H1 (cell line): Measurements from ENCODE around the gene SMARCA5. TPM values are rescaled to one million over a fixed set of nuclear protein-coding genes. Genes with fewer than 3 reads are reported as not detected.

Experiments used
- CTCF ChIA-PET: fragments of 300-600 bp; sonication (Branson Sonifier 250); formaldehyde crosslinking; loops from one replicate; lab custom pipeline; 2021; ENCODE audit not compliant: partially characterized antibody; lab: Charles Lee
- POLR2A ChIA-PET: fragments of 300-600 bp; sonication (Branson Sonifier 250); formaldehyde crosslinking; loops from one replicate; lab custom pipeline; 2021; ENCODE audit warnings: inconsistent platforms; ENCODE audit not compliant: partially characterized antibody; lab: Charles Lee
- DNase-seq, 2 experiments: peaks; one replicate each; pipeline versions ENCODE4 v3.0.0 to v3.0.0-alpha.2; 2010 to 2022; ENCODE audit warnings: low spot score in 2 of 2, low read depth in 1 of 2, mixed read lengths in 1 of 2
- FAIRE-seq: peaks from 2 replicates; lab custom pipeline; 2011; peaks lifted over from hg19 to GRCh38; lab: Jason Lieb, UNC
- H2AFZ ChIP-seq: 2 replicates; pipeline ENCODE4 v1.8.1; 2012; ENCODE audit warnings: low read length, inconsistent platforms
- H2AK5ac ChIP-seq: 2 replicates; pipeline ENCODE4 v1.6.1; 2013; ENCODE audit warnings: low read depth, low read length
- H2BK120ac ChIP-seq: replicated peaks from 2 replicates; pipeline ENCODE3; 2013; ENCODE audit warnings: low read depth, low read length, inconsistent platforms
- H2BK12ac ChIP-seq: 2 replicates; pipeline ENCODE4 v1.6.1; 2013; ENCODE audit warnings: low read depth, low read length
- H2BK15ac ChIP-seq: 2 replicates; pipeline ENCODE4 v1.6.1; 2013; ENCODE audit warnings: low read length
- H2BK20ac ChIP-seq: 2 replicates; pipeline ENCODE4 v1.6.1; 2013; ENCODE audit warnings: low read length
- H2BK5ac ChIP-seq: 2 replicates; pipeline ENCODE4 v1.6.1; 2013; ENCODE audit warnings: low read depth, low read length
- H3K14ac ChIP-seq: 2 replicates; pipeline ENCODE4 v1.6.1; 2013; ENCODE audit warnings: inconsistent platforms; ENCODE audit not compliant: insufficient read length
- H3K18ac ChIP-seq: 2 replicates; pipeline ENCODE4 v1.6.1; 2013; ENCODE audit warnings: low read length; ENCODE audit errors: extremely low read depth
- H3K23ac ChIP-seq: 2 replicates; pipeline ENCODE4 v1.6.1; 2013; ENCODE audit warnings: inconsistent platforms; ENCODE audit not compliant: insufficient read length
- H3K23me2 ChIP-seq: 2 replicates; pipeline ENCODE4 v1.6.1; 2013; ENCODE audit warnings: low read depth, low read length
- H3K27ac ChIP-seq: 2 replicates; pipeline ENCODE4 v1.6.1; 2011; ENCODE audit warnings: low read depth, low read length, inconsistent platforms
- H3K27me3 ChIP-seq, 4 experiments: replicated peaks in 1 of 4; 1 replicate in 1 of 4; 2 replicates in 3 of 4; pipeline versions ENCODE4 v1.6.1 to v1.8.1; 2011 to 2013; ENCODE audit warnings: low read length in 3 of 4, mild to moderate bottlenecking in 3 of 4, inconsistent platforms in 2 of 4, mixed read lengths in 2 of 4, moderate library complexity in 1 of 4; ENCODE audit not compliant: control insufficient read depth in 3 of 4, insufficient read depth in 3 of 4; ENCODE audit errors: extremely low read depth in 1 of 4
- H3K36me3 ChIP-seq, 4 experiments: 2 replicates each; pipeline versions ENCODE4 v1.6.1 to v1.8.1; 2011 to 2013; ENCODE audit warnings: mild to moderate bottlenecking in 4 of 4, low read length in 3 of 4, moderate library complexity in 2 of 4, control low read depth in 1 of 4, inconsistent platforms in 1 of 4; ENCODE audit not compliant: insufficient read depth in 4 of 4, control insufficient read depth in 2 of 4
- H3K4ac ChIP-seq: replicated peaks from 2 replicates; pipeline ENCODE3; 2013; ENCODE audit warnings: low read length, low read depth, mixed read lengths, inconsistent platforms; ENCODE audit not compliant: insufficient read length
- H3K4me1 ChIP-seq, 4 experiments: replicated peaks in 1 of 4; 1 replicate in 1 of 4; 2 replicates in 3 of 4; pipeline versions ENCODE4 v1.6.1 to v1.8.1; 2011 to 2013; ENCODE audit warnings: low read length in 3 of 4, inconsistent platforms in 2 of 4, mixed read lengths in 1 of 4; ENCODE audit not compliant: insufficient read depth in 4 of 4, control insufficient read depth in 3 of 4
- H3K4me2 ChIP-seq, 2 experiments: 2 replicates each; pipeline versions ENCODE4 v1.6.1 to v1.8.1; 2011 to 2013; ENCODE audit warnings: low read depth in 2 of 2, low read length in 2 of 2, control low read depth in 1 of 2, inconsistent platforms in 1 of 2, mild to moderate bottlenecking in 1 of 2; ENCODE audit not compliant: insufficient read depth in 1 of 2
- H3K4me3 ChIP-seq, 4 experiments: fragments of 200-600, 300-600 bp in 1 of 4; sonication (generic), shearing (Covaris generic), sonication (Bioruptor Twin) in 1 of 4; 2 replicates each; pipeline versions ENCODE4 v1.5.1 to v1.8.1; 2011 to 2016; ENCODE audit warnings: low read length in 4 of 4, low read depth in 3 of 4, control low read depth in 2 of 4, inconsistent platforms in 2 of 4, mild to moderate bottlenecking in 2 of 4, mixed read lengths in 1 of 4, moderate library complexity in 1 of 4; ENCODE audit not compliant: insufficient read depth in 2 of 4; ENCODE audit errors: extremely low read depth in 1 of 4
- H3K56ac ChIP-seq: replicated peaks from 2 replicates; pipeline ENCODE3; 2013; ENCODE audit warnings: low read depth, mild to moderate bottlenecking, mixed read lengths, low read length, inconsistent platforms; ENCODE audit not compliant: insufficient read length
- H3K79me1 ChIP-seq: 2 replicates; pipeline ENCODE4 v1.6.1; 2013; ENCODE audit warnings: low read depth, low read length, control low read depth
- H3K79me2 ChIP-seq, 2 experiments: 2 replicates each; pipeline versions ENCODE4 v1.6.1 to v1.8.1; 2012 to 2013; ENCODE audit warnings: low read length in 2 of 2, mild to moderate bottlenecking in 2 of 2, inconsistent platforms in 1 of 2; ENCODE audit not compliant: insufficient read depth in 2 of 2, control insufficient read depth in 1 of 2
- H3K9ac ChIP-seq, 4 experiments: replicated peaks in 1 of 4; 1 replicate in 1 of 4; 2 replicates in 3 of 4; pipeline versions ENCODE4 v1.6.1 to v1.8.1; 2011 to 2013; ENCODE audit warnings: low read depth in 3 of 4, low read length in 3 of 4, control low read depth in 2 of 4, mild to moderate bottlenecking in 2 of 4, moderate library complexity in 2 of 4, inconsistent platforms in 1 of 4; ENCODE audit errors: extremely low read depth in 1 of 4
- H3K9me3 ChIP-seq, 2 experiments: 2 replicates each; pipeline versions ENCODE4 v1.6.1 to v1.8.1; 2012 to 2013; ENCODE audit warnings: mild to moderate bottlenecking in 2 of 2, moderate library complexity in 2 of 2, control low read depth in 1 of 2, inconsistent platforms in 1 of 2, low read depth in 1 of 2, low read length in 1 of 2, mixed read lengths in 1 of 2; ENCODE audit not compliant: insufficient read depth in 2 of 2
- H4K20me1 ChIP-seq, 2 experiments: replicated peaks in 1 of 2; 2 replicates each; pipeline versions ENCODE3 to v1.8.1; 2011 to 2013; ENCODE audit warnings: inconsistent platforms in 2 of 2, low read length in 2 of 2, mild to moderate bottlenecking in 1 of 2; ENCODE audit not compliant: insufficient read depth in 2 of 2, control insufficient read depth in 1 of 2
- H4K5ac ChIP-seq: 2 replicates; pipeline ENCODE4 v1.6.1; 2013; ENCODE audit warnings: low read length, low read depth, mixed read lengths, inconsistent platforms; ENCODE audit not compliant: insufficient read length
- H4K8ac ChIP-seq: 2 replicates; pipeline ENCODE4 v1.8.0; 2013; ENCODE audit warnings: mild to moderate bottlenecking, moderate library complexity, low read length, inconsistent platforms; ENCODE audit not compliant: insufficient read depth; ENCODE audit errors: extremely low read depth
- H4K91ac ChIP-seq: replicated peaks from 2 replicates; pipeline ENCODE3; 2013; ENCODE audit warnings: low read length, mixed read lengths, inconsistent platforms; ENCODE audit not compliant: insufficient read length
- BCL11A ChIP-seq, 2 experiments: IDR thresholded peaks; one replicate each; pipeline ENCODE4 v1.6.1; 2011; ENCODE audit warnings: low read depth in 2 of 2, low read length in 2 of 2, mild to moderate bottlenecking in 2 of 2
- CBX8 ChIP-seq: fragments of 300-800, 300-1000 bp; sonication (generic); IDR thresholded peaks from 2 replicates; pipeline ENCODE4 v1.7.1; 2016; ENCODE audit warnings: low read depth, low read length, borderline replicate concordance
- GTF2F1 ChIP-seq: IDR thresholded peaks from 2 replicates; pipeline ENCODE4 v1.6.1; 2012; ENCODE audit warnings: low read depth, low read length, improper control_type of control experiment, borderline replicate concordance
- KDM1A ChIP-seq: fragments of 200-600, 300-600 bp; sonication (generic); IDR thresholded peaks from 2 replicates; pipeline ENCODE4 v1.7.1; 2016; ENCODE audit warnings: mild to moderate bottlenecking, low read length, borderline replicate concordance
- RFX5 ChIP-seq: IDR thresholded peaks from 2 replicates; pipeline ENCODE4 v1.6.1; 2011; ENCODE audit warnings: low read depth, low read length, improper control_type of control experiment, borderline replicate concordance
- SIRT6 ChIP-seq: IDR thresholded peaks from one replicate; pipeline ENCODE4 v1.7.1; 2012; ENCODE audit warnings: low read length, inconsistent platforms
- SP2 ChIP-seq: IDR thresholded peaks from 2 replicates; pipeline ENCODE4 v1.6.1; 2012; ENCODE audit warnings: mild to moderate bottlenecking, low read length, inconsistent platforms
- SP4 ChIP-seq: IDR thresholded peaks from 2 replicates; pipeline ENCODE4 v1.6.1; 2012; ENCODE audit warnings: low read length, inconsistent platforms
- TAF1 ChIP-seq: IDR thresholded peaks from 2 replicates; pipeline ENCODE4 v1.6.1; 2011; ENCODE audit warnings: mild to moderate bottlenecking, low read depth, low read length
- TEAD4 ChIP-seq: IDR thresholded peaks from 2 replicates; pipeline ENCODE4 v1.6.1; 2012; ENCODE audit warnings: low read depth, low read length, inconsistent platforms, mixed read lengths
- WGBS, 2 experiments: shearing (Covaris generic) in 1 of 2; methylation state at CpG; one replicate each; pipeline versions ENCODE4 v1.1.6 to v1.1.7; 2013 to 2015; ENCODE audit warnings: low lambda C conversion rate in 2 of 2, mixed read lengths in 2 of 2, inconsistent platforms in 1 of 2, low coverage in 1 of 2, missing lambda C conversion rate in 1 of 2; ENCODE audit not compliant: insufficient replicate concordance in 2 of 2, insufficient coverage in 1 of 2, insufficient read length in 1 of 2; ENCODE audit errors: extremely low coverage in 1 of 2, missing lambda C conversion rate in 1 of 2; 5-methylcytosine and 5-hydroxymethylcytosine counted together
- polyA plus RNA-seq, 7 experiments: library from polyadenylated mRNA; depleted of rRNA in 3 of 7; stranded (reverse) in 5 of 7; unstranded in 2 of 7; fragments of >200 nt in 5 of 7; fragments of 200-250 nt in 2 of 7; gene quantifications; 1 replicate in 5 of 7; 2 replicates in 1 of 7; 4 replicates in 1 of 7; pipeline versions ENCODE4 v1.2.1 to v1.2.3, GENCODE V29; 2011 to 2013; ENCODE audit warnings: missing spikeins in 2 of 7, mixed read lengths in 2 of 7
- total RNA-seq: library from RNA; stranded (reverse); fragmentation: NEBNext Ultra II Directional; extraction: Animal tissue kit (Norgen Biotek cat#: 25700); gene quantifications from 2 replicates; pipeline ENCODE4 v1.2.1, GENCODE V29; 2021

Gene SMARCA5
- total and polyA plus RNA-seq, 2 of the 8 experiments (the other 6 are each of a cell fraction or from before 2014, with no cell fraction given), result 13.9 to 112 TPM

DNA sequence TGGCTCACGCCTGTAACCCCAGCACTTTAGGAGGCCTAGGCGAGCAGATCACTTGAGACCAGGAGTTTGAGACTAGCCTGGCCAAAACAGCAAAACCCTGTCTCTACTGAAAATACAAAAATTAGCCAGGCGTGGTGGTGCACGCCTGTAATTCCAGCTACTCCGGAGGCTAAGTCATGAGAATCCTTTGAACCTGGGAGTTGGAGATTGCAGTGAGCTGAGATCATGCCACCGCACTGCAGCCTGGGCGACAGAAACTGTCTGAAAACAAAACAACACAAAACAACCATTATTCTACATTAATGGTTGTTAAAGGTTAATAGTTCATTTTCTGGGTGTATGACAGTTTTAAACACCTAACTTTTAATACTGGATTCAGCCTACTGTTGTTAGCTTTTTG, 1.6 kb upstream of the SMARCA5 start:
- no peak overlapping the region for H3K14ac ChIP-seq
- no peaks in the 10 kb centered on the region for H3K9me3 ChIP-seq
- H4K5ac ChIP-seq, result no peak overlapping the region
- H2BK5ac ChIP-seq, result no peak overlapping the region
- no peaks in the 10 kb centered on the region for H3K23me2 ChIP-seq
- no peak overlapping the region for H4K8ac ChIP-seq
- no peak for FAIRE-seq
- H4K91ac ChIP-seq, result no peak overlapping the region
- H3K9ac ChIP-seq, result no peak overlapping the region
- H3K23ac ChIP-seq, result no peak overlapping the region
- H2AFZ ChIP-seq, result no peak overlapping the region
- H2BK120ac ChIP-seq, result no peak overlapping the region
- no peak overlapping the region for H2BK12ac ChIP-seq
- H4K20me1 ChIP-seq, result peaks cover 9 to 14% of the 10 kb centered on the region in 2 experiments
- H3K36me3 ChIP-seq, result peaks cover 0 to 4% (median 0%) of the 10 kb centered on the region in 4 experiments; a peak in 1 of 8 replicates
- H3K79me1 ChIP-seq, result no peaks in the 10 kb centered on the region
- no peak for DNase-seq
- POLR2A ChIA-PET, result interaction anchor here (3.1 kb wide), 1 partner anchor 9 kb away, joined by 7 read pairs; no protein-coding TSS in a partner anchor
- no peak overlapping the region for H2BK15ac ChIP-seq
- no peak overlapping the region for H3K27ac ChIP-seq
- CTCF ChIA-PET, result interaction anchor here (0.9 kb wide), 1 partner anchor 19 kb away, joined by 3 read pairs; no protein-coding TSS in a partner anchor
- H3K18ac ChIP-seq, result no peak overlapping the region
- H2AK5ac ChIP-seq, result no peak overlapping the region
- H3K4me2 ChIP-seq, result no peak overlapping the region; a peak in 1 of 4 replicates
- peaks cover 18 to 32% of the 10 kb centered on the region in 2 experiments for H3K79me2 ChIP-seq
- no peak overlapping the region for H2BK20ac ChIP-seq
- no peak overlapping the region for H3K4me3 ChIP-seq
- peaks cover 0 to 3% (median 0%) of the 10 kb centered on the region in 4 experiments; a peak in 2 of 7 replicates for H3K4me1 ChIP-seq
- 80% methylated on average over 7 of the region's 7 CpGs; no CpG with 5 or more reads in 1 of the 2 experiments for WGBS, 2 experiments
- TF ChIP-seq KDM1A (no peak), TEAD4 (no peak), GTF2F1 (no peak), SP4 (no peak), SP2 (no peak), TAF1 (no peak), RFX5 (no peak), CBX8 (no peak), BCL11A (IDR thresholded peaks at IDR 0.05; ENCODE audit: low read depth in 2 of 2, low read length in 2 of 2) (no peak), SIRT6 (no peak)
- TF ChIP-seq, all 59 proteins: peak for 0
- Histone ChIP-seq H3K27me3 (no peaks in the 10 kb centered on the region), H3K4ac (no peak overlapping the region), H3K56ac (no peak overlapping the region)
